ENCODE data around the gene PTH.
A peak's percentile ranks its signal among the peaks of the same experiment; 100 is the strongest.

DNA sequence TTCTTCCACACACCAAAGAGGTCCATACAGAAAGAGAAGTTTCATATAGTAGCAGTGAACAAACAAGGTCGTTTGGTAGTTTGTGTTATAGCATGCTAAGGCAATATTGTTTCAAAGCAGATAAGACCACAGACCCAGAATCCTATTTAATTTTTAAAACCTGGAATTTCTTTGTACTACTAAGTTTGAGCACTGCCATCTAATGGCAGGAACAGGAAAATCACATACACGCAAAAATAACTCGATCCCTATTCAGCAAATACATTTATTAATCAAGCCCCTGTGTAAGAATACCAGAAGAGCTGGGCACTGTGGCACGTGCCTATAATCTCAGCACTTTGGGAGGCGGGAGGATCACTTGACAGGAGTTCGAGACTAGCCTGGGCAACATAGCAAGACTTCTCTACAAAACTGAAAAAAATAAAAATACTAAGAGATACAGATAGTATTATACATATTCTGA lies 29.9 kb downstream of the PTH start:
- TF ChIP-seq, protein P1, sequence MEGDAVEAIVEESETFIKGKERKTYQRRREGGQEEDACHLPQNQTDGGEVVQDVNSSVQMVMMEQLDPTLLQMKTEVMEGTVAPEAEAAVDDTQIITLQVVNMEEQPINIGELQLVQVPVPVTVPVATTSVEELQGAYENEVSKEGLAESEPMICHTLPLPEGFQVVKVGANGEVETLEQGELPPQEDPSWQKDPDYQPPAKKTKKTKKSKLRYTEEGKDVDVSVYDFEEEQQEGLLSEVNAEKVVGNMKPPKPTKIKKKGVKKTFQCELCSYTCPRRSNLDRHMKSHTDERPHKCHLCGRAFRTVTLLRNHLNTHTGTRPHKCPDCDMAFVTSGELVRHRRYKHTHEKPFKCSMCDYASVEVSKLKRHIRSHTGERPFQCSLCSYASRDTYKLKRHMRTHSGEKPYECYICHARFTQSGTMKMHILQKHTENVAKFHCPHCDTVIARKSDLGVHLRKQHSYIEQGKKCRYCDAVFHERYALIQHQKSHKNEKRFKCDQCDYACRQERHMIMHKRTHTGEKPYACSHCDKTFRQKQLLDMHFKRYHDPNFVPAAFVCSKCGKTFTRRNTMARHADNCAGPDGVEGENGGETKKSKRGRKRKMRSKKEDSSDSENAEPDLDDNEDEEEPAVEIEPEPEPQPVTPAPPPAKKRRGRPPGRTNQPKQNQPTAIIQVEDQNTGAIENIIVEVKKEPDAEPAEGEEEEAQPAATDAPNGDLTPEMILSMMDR (conservative IDR thresholded peaks at IDR 0.05; ENCODE audit: low read depth, low read length), result peak; percentile 75
- no peak for TF ChIP-seq EZH2phosphoT487 (IDR thresholded peaks at IDR 0.05; ENCODE audit: borderline replicate concordance, low read length)

Data from PC-3 (cell line).